NCI-H2171 (cell line): ENCODE data around the gene PCDHGA7.
"Not testable (repeated sequence)": the region's sequence is repeated elsewhere in the genome, so short reads cannot be mapped to it uniquely, and the experiment has no call there.

Source experiments
- DNase-seq: peaks from one replicate; lab custom pipeline; 2025; lab: John Stamatoyannopoulos, UW

The PCDHGA7 gene

GRCh38 chr5:141366016-141366896 lies 16.3 kb upstream of the PCDHGA7 start:
- no peak for DNase-seq

DNA sequence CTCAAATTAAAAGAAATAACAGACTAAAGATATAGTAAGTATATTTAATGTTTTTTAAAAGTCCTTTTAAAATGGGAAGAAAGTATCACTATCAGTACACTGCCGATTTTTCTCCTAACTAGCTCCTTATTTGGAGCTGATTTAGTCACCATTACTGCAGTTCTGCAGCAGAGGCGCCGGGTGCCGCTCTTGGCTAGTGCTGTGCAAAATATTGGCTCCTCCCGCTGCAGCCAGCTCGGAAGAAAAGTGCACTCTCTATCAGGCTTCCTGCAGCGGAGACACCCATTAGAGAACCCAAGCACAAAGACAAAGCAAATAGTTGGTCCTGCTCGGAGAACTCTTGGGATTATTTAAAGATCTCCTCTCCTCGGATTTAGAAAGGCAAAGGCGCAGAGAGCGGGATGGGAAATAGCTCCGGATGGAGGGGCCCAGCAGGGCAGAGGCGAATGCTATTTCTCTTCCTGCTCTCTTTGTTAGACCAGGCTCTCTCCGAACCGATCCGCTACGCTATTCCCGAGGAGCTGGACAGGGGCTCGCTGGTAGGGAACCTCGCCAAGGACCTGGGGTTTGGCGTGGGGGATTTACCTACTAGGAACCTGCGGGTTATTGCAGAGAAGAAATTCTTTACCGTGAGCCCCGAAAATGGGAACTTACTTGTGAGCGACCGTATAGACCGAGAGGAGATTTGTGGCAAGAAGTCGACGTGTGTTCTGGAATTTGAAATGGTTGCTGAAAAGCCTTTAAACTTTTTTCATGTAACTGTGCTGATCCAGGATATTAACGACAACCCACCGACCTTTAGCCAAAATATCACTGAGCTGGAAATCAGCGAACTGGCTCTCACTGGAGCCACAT lies 12.3 kb upstream of the PCDHGA7 start, which contains the start of gene PCDHGB3:
Gene PCDHGB3 (plus strand): TSS at position 249 of the 855 bp plus-strand sequence. CDS start 153 bp downstream, at position 402.
- no peak for DNase-seq

- no peak for DNase-seq
These were observed 10.7 kb upstream of the PCDHGA7 start for GRCh38 chr5:141371572-141372475.

GRCh38 chr5:141373673-141374317 lies 8.7 kb upstream of the PCDHGA7 start, which contains the start of gene PCDHGA6:
Gene PCDHGA6, plus strand, starts transcription at chr5:141373891. Its CDS starts 193 bp downstream, at chr5:141374084.
- DNase-seq, result no peak

- DNase-seq, result no peak
These were observed 7.9 kb upstream of the PCDHGA7 start for GRCh38 chr5:141374627-141375026.

DNA sequence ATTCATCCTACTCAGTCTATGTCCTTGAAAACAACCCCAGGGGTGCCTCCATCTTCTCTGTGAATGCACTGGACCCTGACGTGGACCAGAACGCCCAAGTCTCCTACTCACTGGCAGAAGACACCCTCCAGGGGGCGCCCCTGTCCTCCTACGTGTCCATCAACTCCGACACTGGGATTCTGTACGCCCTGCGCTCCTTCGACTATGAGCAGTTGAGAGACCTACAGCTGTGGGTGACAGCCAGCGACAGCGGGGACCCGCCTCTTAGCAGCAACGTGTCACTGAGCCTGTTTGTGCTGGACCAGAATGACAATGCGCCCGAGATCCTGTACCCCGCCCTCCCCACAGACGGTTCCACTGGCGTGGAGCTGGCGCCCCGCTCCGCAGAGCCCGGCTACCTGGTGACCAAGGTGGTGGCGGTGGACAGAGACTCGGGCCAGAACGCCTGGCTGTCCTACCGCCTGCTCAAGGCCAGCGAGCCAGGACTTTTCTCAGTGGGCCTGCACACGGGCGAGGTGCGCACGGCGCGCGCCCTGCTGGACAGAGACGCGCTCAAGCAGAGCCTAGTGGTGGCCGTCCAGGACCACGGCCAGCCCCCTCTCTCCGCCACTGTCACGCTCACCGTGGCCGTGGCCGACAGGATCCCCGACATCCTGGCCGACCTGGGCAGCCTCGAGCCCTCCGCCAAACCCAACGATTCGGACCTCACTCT lies 6.9 kb upstream of the PCDHGA7 start:
- not testable (repeated sequence) for DNase-seq

GRCh38 chr5:141383345-141383744 lies 803 bp downstream of the PCDHGA7 start:
- no peak for DNase-seq

DNA sequence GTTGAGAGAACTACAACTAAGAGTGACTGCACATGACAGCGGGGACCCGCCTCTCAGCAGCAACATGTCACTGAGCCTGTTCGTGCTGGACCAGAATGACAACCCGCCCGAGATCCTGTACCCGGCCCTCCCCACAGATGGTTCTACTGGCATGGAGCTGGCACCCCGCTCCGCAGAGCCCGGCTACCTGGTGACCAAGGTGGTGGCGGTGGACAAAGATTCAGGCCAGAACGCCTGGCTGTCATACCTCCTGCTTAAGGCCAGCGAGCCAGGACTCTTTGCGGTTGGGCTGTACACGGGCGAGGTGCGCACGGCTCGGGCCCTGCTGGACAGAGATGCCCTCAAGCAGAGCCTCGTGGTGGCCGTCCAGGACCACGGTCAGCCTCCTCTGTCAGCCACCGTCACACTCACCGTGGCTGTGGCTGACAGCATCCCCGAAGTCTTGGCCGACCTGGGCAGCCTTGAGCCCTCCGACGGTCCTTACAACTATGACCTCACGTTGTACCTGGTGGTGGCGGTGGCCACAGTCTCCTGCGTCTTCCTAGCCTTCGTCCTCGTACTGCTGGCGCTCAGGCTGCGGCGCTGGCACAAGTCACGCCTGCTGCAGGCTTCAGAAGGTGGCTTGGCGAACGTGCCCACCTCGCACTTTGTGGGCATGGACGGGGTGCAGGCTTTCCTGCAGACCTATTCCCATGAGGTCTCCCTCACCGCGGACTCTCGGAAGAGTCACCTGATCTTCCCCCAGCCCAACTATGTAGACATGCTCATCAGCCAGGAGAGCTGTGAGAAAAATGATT lies 2.1 kb downstream of the PCDHGA7 start:
- DNase-seq, result no peak

- not testable (repeated sequence) for DNase-seq
These were observed 5.2 kb downstream of the PCDHGA7 start, which contains the start of gene PCDHGB4 for GRCh38 chr5:141387557-141388311. Gene PCDHGB4, plus strand, starts transcription at chr5:141387698. Its CDS starts 187 bp downstream, at chr5:141387885.

DNA sequence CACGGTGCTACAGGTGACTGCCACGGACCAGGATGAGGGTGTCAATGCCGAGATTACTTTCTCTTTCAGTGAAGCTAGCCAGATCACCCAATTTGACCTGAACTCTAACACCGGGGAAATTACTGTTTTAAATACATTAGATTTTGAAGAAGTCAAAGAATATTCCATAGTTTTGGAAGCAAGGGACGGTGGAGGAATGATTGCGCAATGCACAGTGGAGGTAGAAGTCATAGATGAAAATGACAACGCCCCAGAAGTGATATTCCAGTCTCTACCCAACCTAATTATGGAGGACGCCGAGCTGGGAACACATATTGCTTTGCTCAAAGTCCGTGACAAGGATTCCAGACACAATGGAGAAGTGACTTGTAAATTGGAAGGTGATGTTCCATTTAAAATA lies 6.1 kb downstream of the PCDHGA7 start:
- no peak for DNase-seq

DNA sequence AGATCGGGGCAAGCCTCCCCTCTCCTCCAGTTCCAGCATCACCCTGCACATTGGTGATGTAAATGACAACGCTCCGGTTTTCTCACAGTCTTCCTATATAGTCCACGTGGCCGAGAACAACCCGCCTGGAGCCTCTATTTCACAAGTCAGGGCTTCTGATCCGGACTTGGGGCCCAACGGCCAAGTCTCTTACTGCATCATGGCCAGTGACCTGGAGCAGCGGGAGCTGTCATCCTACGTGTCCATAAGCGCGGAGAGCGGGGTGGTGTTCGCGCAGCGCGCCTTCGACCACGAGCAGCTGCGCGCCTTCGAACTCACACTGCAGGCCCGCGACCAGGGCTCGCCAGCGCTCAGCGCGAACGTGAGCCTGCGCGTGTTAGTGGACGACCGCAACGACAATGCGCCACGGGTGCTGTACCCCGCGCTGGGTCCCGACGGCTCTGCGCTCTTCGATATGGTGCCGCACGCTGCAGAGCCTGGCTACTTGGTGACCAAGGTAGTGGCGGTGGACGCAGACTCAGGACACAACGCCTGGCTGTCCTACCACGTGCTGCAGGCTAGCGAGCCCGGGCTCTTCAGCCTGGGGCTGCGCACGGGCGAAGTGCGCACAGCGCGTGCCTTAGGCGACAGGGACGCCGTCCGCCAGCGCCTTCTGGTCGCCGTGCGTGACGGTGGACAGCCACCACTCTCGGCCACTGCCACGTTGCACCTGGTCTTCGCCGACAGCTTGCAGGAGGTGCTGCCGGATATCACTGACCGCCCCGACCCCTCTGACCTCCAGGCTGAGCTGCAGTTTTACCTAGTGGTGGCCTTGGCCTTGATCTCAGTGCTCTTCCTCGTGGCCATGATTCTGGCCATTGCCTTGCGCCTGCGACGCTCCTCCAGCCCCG lies 6.9 kb downstream of the PCDHGA7 start:
- DNase-seq, result no peak

GRCh38 chr5:141392429-141393198 lies 10.1 kb downstream of the PCDHGA7 start, which contains the start of gene PCDHGA8:
Gene PCDHGA8, plus strand, starts transcription at chr5:141392633. Its CDS starts 181 bp downstream, at chr5:141392814.
- DNase-seq, result no peak

- no peak for DNase-seq
These were observed 10.7 kb downstream of the PCDHGA7 start for GRCh38 chr5:141393267-141393666.

- DNase-seq, result not testable (repeated sequence)
These were observed 12.1 kb downstream of the PCDHGA7 start for GRCh38 chr5:141394401-141395187.

- DNase-seq, result not testable (repeated sequence)
These were observed 15.4 kb downstream of the PCDHGA7 start, which contains the start of gene PCDHGB5 for GRCh38 chr5:141397756-141398551. Gene PCDHGB5, plus strand, starts transcription at chr5:141397947. Its CDS starts 181 bp downstream, at chr5:141398128.
